AML-193 (cell line): ENCODE measurements around the gene PAX7.
A peak's percentile ranks its signal among the peaks of the same experiment; 100 is the strongest.
"Not testable (repeated sequence)": the region's sequence is repeated elsewhere in the genome, so short reads cannot be mapped to it uniquely, and the experiment has no call there.

Experiments
- DNase-seq, 2 experiments: peaks; one replicate each; lab custom pipeline; 2025; lab: John Stamatoyannopoulos, UW

The PAX7 gene

DNA sequence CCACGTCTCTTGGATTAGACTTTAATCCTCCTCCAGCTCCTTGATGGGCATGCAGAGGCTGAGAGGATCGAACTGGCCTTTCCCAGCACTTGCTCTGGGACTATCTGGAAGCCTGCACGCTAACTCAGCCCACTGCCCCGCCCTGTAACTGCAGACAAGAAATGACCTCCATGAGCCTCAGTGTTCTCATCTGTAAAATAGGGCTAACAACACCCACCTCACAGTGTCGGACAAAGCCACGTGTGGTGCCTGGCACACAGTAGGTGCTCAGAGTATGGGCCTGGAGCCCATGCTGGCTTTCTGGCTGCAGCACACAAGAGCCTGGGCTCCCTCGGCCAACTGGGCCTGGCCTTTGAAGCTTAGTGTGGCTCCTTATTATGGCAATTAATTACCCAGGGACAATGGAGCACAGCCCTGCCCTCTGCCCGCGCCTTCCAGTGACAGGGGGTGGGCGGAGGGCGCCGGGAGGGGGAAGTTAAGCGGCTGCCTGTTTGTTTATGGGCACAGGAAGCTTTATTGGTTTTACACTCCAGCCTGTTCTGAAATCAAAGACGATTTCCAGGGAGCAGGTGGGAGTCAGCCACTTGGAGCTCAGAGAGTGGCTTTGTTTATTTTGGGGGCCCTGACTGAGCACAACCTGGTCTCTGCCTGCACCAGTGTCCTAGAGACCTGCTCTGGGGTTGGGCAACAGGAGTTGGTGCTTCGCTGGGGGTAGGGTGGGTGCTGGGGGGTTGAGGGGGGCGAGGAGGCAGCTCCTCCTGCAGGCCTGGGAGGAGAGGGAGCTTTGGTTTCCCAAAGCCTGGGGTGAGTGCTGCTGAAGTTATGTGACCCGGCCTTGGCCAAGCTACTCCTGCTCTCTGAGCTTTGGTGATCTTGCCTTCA, 31.0 kb downstream of the PAX7 start:
- no peak for DNase-seq

DNA sequence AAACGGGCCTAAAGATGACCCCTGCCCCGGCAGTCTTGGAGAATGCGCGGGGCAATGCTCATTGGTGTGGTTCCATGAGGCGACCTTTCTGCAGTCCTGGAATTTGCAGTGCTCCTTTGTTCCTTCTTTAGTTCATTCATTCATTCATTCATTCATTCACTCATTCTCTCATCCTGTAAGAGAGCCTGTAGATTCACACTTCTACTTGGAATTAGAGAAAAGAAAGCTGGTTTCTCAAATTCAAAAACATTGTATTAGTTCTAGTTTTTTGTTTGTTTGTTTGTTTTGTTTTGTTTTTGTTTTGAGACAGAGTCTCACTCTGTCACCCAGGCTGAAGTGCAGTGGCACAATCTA, 31.6 kb downstream of the PAX7 start:
- no peak for DNase-seq

DNA sequence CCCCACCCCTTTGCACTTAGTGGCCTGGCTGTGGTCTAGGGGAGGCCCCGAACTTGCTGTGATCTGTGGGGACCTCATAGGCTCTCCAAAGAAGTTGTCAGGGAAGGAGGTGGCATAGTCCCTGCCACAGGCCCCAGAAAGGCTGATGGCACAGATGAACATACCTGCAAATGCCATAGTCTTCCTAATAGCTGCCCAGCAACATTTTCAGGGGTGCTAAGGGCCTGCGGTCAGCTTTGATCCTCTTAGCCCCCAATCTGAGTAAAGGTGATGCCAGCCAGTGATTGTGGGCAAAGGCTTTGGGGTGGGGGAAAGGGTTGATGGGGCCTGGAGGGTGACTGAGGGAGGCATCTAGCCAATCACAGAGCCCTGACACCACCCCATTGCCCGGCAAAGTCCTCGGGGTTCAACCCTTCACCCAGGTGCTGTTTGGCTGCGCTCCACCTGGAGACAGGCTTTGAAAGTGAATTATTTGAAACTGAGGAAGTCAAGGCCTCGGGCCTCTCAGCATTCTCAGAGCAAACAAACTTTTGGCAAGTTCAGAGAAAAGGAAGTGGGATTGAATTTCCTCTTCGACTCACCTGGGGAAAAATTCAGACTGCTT, 35.8 kb downstream of the PAX7 start:
- DNase-seq = no peak

DNA sequence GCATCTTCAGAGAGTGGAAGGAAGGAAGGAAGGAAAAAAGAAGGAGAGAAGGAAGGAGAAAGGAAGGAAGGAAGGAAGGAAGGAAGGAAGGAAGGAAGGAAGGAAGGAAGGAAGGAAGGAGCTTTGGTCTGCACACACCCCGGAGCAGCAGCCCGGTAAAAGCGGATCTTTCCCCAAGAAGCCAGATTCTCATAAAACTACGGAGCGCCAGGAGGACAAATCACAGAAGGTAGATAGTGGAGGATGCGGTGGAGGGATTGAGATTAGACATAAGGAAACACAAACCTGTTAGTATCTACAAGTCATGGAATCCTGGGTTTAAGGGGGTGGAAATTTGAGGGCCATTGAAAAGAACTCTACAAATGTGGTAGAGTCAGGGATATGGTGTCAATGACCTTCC, 36.7 kb downstream of the PAX7 start:
- DNase-seq = no peak

DNA sequence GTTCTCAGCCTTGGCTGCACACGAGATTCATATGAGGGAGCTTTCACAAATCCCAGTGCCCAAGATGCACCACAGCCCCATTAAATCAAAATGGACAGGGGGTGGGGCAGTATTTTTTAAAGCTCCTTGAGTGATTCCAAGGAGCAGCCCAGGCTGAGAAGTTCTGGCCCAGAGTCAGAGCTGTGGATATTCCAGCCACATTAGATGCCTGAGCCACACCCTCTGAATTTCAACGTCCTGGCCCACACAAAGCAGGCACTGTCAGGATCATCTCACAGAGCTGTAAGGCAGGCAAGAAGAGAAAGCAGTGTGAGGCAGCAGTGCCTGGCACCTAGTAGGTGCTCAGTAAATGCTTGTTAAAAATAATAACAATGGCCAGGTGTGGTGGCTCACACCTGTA, 37.4 kb downstream of the PAX7 start:
- no peak for DNase-seq

DNA sequence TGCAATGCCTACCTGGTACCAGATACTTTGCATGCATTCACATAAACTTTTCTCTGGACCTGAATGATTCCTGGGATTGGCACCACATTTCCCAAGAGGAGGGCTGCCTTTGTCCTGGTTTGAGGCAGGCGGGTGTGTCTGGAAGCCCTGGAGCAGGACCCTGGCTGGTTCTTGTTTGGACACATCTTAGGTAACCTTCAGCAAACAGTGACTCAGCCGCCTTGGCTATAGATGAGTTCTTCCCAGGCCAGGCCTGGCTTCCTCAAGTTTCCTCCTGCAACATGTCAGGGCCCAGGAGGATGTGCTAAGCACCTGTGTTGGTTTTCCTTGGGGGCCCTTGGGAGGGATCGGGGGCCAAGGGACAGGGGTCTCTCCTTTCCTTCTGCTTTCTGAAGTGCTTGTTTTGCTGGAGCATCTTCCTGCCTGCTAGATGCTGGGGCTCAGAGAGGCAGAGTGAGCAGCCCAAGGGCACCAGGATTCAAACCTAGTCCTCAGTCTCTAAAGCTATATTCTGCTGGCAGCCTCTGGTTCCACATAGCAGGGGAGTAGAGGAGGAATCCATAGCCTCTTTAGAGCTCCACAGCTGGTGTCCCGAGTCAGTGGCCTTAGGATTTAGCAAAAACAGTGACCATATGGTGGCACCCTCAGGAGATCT, 38.2 kb downstream of the PAX7 start:
- no peak for DNase-seq

DNA sequence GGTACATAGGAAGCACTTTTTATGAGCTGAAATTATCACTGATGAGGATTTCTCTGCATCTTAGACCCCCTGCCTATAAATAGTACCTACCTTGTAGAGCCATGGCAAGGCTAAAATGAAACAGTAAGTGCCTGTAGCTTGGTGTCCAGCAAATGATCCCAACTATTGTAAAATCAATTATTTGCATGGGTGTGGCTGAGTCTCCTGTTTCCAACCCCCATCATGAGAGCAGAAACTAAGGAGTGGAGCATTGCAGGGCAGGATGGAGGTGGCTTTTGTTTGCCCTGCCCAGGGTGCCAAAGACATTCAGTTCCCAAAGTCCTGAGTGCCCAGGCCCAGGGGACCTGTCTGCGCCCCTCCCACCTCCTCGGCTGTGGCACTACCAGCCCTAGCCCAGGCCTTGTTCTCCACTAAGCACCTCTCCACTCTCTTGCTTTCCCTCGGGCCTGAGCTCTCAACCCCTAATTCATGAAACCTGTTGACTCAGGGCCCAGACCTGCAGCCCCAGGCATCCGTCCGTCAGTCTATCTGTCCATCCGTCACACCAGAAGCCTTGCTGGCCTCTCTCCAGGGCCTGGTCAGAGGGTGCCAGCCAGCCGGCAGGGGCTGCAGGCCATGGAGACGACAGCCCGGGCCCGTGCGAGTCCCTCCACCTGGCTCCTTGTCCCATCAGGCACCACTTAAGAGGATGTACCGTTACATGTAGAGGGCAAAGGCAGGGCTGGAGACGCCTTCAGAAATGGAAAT, 39.6 kb downstream of the PAX7 start:
- DNase-seq = no peak

DNA sequence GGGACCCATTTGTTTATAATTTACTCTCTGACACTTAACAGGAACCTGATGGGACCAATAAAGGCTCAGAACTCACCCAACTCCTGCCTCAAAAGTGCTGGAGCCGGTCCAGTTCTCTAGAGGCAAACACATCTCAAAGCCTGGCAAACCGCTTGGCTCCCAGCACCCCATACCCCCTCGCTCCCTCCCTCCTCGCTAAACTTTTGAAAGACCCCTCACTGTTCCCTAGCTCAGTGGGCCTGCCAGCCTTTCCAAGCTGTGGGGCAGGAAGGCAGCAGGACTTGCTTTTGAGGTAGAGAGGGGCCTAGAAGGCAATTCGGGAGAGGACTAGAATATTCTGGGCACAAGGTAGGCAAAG, 40.2 kb downstream of the PAX7 start:
- no peak for DNase-seq

DNA sequence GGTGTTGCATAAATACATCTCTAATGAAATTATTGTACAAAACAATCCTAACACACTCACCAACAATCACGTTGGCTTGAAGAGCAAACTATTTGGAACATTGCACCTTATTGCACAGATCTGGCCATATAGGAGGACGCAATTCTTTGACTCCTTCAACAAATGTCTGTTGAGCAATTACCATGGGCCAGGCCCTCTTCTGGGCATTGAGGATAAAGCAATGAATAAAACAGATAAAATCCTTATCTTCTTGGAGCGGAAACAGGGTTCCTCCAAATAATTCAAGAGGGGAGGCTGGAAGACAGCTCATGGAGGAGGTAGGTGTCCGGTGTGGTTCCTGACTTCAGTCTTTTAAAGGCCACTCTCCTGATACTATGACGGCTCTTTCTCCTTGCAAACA, 43.3 kb downstream of the PAX7 start:
- DNase-seq = no peak

DNA sequence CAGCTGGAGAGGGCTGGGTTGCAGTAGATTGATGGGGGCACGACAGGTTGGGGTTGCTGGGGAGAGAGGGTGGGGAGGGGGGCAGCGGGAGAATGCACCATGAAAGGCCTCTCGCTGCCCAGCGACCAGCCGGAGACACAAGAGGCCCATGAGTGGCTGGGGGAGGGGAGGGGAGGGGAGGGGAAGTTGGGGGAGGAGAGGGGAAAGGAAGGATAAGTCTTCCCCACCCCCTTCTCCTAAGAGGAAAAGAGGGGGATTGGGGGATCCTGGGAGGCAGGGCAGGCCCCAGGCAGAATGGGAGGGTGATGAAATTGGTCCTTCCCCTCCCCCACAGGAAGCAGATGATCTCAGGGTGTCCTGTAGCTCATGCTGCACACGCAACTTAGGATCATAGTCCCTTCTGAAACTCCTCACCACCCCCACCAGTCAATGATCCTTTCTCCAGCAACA, 45.7 kb downstream of the PAX7 start:
- no peak for DNase-seq

DNA sequence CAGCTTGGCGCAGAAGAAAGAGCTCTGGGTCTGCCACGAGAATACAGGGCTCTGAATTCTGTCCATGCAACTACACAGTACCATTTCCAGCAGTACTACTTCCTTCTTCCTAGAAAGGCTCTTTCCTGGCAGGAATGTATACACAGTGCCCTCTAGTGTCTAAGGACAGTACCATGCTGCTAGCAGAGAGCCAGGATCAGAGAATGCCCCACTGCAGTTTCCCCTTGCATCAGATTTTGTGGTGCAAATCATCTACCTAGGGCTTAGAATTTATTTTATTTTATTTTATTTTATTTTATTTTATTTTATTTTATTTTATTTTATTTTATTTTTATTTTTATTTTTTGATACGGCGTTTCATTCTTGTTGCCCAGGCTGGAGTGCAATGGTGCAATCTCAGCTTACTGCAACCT, 50.8 kb downstream of the PAX7 start:
- peak; percentile 70 to 75 for DNase-seq

DNA sequence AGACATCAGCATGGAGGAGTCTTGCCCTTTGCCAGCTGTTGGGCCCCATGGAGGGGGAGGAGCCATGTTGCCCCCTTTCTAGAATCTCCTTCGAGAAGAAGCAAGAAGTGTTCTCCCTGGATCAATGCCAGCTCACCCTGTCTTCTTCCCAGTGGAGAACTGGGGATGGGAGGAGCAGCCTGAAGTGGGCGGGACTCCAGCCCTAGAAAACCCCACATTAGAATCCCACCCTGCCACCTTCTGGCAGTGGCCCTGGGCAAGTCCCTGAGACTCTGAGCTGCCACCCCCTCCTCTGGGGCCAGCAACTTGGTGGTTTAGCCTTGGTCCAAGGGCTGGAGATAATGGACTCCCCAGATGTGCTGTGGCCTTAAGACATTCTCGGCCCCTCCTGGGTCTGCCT, 51.7 kb downstream of the PAX7 start:
- no peak for DNase-seq

DNA sequence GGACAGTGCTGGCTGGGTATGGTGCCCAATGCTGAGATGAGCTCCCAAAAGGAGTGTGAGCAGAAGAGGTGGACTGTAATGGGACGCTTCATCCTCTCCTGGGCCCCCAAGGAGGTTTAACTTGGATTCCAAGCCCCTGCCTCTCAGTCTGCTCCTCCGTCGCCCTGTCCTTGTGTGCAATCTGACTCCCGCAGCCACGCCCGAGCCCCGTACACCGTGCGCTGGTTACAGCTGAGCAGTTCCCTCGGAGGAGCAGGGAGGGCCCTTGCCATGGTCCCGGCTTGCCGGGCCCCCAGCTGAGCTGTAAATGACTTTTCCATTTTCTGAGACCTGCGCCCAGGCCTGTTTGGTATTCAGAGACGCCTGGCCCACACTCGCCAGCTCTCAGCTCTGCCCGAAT, 53.7 kb downstream of the PAX7 start:
- DNase-seq = no peak

DNA sequence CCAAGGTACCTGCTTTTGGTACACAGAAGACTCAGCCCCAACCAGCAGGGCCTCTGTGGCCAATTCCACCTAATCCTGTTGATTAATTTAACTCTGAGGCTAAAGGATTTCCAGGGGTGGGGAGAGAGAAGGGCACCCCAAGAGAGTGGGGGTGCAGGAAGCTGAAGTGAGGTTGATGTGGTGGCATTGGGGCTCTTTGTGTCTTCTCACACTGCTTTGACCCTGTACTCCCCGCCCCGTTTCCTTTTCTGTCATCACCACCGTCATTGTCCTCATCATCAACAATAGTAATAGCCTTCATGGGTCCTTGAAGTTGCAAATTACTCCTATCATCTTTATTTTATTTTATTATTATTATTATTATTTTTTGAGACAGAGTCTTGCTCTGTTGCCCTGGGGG, 55.9 kb downstream of the PAX7 start:
- no peak for DNase-seq

DNA sequence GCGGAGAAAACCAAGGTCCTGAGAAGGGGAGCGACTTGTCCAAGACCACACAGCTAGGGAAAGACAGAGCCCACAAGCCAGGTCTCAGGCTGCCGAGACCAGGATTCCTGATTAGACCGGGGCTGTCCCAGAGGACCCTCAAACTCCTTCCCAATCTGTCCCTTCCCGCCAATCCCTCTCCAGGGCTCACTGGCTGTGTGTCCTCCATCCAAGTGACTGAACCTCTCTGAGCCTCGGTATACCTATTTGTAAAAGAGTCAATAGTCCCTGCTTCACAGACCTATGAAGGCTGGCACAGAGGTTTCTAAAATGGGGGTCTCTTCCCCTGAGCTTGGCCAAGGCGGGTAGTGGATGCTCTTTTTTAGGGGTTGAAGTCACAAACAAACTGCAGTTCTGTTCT, 56.6 kb downstream of the PAX7 start:
- no peak for DNase-seq

DNA sequence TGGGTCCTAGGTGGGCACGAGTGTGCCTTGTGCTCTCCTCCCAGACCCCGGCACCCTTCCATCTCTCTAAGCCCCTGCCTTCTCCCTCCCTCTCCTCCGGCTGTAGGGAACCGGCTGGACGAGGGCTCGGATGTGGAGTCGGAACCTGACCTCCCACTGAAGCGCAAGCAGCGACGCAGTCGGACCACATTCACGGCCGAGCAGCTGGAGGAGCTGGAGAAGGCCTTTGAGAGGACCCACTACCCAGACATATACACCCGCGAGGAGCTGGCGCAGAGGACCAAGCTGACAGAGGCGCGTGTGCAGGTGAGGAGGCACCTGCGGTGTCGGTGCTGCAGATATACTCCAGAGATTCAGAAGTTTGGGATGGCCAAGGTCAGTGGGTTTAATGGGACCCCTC, 61.0 kb downstream of the PAX7 start:
- no peak for DNase-seq

DNA sequence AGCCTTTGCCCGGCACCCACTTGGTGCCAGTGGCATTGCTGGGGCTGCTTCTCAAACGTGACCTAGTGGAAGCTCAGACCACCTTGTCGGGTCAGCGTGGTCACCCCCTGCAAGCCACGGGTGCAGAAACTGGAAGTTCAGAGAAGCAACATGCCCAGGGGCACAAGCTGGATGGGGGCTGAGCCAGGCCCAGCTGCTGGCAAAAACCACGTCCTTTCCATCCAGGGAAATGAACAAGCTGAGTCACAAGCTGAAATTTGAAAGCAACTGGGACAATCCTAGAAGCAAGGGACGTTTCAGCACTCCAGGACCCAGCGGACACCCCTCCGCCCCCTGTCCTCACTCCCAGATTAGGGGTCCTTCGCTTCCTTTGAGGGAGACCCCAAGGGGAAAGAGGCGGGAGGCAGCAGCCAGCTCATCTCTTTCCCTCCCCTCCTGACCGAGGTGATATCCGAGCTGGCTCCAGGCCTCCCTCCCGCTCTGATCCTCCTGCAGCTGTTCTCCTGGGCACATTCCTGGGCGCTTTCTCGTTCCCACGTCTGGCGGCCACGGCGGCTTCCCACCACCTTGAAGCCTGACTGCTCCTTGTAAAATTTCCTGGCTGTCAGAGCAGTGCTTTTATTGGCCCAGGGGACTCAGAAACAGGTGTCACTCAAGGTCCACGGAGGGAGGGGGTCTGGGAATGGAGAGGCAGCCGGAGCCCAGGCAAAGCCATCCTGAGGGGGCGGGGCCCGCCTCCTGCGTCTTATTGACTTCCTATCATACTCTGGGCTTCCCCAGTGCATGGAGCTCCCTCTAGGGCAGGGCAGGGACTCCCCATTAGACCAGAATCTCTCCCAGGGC, 62.8 kb downstream of the PAX7 start:
- DNase-seq = no peak

DNA sequence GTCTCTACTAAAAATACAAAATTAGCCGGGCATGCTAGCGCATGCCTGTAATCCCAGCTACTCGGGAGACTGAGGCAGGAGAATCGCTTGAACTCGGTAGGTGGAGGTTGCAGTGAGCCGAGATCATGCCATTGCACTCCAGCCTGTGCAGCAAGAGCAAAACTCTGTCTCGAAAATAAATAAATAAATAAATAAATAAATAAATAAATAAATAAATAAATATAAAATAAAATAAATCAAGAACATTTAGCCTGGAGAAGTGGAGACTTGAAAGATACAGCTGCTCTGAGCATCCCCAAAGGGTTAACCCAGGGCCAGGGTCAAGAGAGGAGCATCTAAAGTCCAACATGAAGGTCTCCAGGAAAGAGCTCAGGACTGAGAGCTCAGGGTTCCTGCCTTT, 63.6 kb downstream of the PAX7 start:
- DNase-seq = not testable (repeated sequence)

DNA sequence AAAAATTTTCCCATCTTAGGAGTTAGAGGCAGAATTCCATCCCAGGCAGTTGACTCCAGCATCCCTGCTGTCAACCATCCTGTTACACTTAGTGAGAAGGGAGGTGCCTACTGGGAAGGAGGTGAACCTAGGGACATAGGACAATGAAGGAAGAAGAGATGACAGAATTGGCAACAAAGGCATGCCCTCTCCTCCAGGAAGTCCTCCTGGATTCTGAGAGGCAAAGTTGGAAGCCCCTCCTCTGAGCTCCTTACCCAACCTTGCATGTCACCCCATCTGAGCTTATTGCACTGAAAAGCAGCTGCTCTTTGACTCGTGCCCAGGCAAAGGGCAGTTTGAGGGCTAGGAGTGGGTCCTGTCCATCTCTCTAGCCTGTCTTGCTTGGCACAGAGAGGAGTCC, 66.9 kb downstream of the PAX7 start:
- DNase-seq = no peak

DNA sequence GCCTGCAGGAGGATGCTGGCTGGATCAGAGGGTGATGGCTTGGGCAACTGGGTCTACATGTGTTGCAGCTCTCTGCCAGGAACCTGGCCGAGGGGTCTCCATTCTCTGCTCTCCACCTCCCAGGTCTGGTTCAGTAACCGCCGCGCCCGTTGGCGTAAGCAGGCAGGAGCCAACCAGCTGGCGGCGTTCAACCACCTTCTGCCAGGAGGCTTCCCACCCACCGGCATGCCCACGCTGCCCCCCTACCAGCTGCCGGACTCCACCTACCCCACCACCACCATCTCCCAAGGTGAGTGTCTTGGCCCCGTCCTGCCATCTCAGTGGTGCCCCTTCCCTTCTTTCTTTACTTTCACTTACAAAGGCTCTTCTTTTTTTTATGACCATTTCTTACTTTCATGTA, 69.9 kb downstream of the PAX7 start:
- DNase-seq = no peak

DNA sequence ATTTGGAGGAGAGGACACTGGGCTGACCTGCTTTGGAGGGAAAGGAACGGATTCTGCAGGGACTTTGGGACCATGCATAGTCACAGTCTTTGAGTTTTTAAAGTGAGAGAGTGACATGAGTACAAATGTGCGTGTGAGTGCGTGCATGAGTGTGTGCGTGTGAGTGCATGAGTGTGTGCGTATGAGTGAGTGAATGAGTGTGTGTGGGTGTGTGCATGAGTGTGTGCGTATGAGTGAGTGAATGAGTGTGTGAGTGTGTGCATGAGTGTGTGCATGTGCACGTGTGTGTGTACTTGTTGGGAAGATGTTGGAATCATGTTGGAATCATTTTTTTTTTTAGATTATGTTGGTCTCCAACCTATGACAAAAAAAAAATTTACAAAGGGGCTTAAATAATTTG, 70.5 kb downstream of the PAX7 start:
- no peak for DNase-seq
